DMS114 treated with DMSO at 0.1 percent for 48 hours (cell line): Measurements from ENCODE around the gene RNF135.
"Not testable (repeated sequence)": the region's sequence is repeated elsewhere in the genome, so short reads cannot be mapped to it uniquely, and the experiment has no call there.

Source experiments
- DNase-seq: peaks from one replicate; lab custom pipeline; 2025; ENCODE audit not compliant: unreplicated experiment; lab: John Stamatoyannopoulos, UW

The RNF135 gene

DNA sequence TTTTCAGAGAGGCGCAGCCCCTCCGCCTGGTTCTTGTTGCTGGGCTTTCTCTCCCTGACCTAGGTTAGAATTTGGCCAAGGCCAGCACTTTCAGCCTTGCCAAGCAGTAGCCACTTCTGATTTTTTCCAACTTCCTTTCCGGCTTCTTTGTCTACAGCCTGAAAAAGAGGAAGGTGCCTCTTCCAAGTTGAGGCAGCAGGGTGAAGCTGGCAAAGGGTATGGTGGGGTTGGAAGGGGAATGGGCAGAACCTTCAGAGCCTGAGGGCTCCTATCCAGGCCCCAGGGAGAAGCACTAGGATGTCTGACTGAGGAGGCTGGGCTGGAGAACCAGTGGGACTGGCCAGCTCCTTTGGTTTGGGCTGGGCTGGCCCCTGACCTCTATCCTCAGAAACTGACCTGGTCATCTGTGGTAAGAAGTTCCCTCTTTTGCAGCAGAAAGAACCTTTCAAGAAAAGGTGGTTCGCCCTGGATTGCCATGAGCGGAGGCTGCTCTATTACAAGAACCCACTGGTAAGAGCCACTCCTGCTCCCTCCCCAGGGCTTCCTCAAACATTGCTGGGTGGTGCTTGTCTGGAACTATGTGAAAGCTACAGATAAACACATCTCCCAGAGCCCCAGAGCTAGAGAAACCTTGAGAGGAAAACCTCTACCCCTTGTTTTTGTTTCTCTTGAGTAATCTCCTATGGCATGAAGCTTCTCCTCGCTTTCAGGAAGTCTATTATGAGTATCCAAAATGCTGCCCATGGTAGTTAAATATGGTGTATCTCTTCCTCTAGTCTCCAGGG, 16.6 kb upstream of the RNF135 start:
- no peak for DNase-seq

DNA sequence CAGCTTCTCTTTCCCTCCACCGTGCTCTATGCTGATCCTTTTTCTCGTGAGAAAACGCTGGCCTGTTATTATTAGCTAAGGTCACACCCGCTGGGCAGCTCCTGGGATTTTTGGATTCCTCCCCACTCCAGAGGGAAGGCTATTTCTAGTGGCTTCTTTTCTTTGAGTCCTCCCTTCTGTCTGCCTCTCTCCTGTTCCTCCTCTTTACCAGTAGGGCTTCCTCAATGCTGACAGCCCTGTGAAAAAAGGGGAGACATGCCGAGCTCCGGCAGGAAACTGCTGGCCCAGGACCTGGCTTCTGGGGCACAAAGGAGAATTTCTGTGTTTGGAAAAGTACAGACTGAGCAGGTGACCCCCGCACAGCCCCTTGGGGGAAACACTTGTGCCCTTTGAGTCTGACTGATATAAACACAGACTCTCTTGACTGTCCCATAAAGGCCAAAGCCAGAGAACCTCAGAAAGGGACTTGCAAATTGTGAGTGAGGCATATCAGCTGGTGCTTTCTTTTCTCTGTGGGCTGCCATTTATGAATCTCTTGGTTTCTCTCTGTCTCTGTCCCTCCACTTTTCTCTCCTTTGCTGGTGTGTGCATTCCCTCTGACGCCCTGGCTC, 14.0 kb upstream of the RNF135 start:
- DNase-seq, result no peak

DNA sequence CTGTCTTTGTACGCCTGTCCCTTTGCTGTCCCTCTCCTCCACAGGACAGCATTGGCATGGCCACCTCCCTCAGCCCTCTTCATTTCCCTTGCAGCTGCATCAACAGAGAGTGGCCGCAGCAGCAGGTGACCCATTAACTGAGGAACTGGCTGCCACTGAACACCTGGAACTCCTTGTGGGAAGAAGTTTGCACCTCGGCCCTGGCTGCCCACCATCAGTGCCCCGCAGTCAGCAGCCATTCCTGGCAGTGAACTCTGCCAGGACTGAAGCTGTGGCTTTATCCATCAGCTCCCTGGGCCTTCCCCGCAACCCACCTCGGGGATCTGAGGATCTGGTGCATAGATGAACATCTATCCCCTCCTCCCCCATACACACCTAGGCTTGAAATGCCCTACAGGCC, 13.1 kb upstream of the RNF135 start:
- no peak for DNase-seq

DNA sequence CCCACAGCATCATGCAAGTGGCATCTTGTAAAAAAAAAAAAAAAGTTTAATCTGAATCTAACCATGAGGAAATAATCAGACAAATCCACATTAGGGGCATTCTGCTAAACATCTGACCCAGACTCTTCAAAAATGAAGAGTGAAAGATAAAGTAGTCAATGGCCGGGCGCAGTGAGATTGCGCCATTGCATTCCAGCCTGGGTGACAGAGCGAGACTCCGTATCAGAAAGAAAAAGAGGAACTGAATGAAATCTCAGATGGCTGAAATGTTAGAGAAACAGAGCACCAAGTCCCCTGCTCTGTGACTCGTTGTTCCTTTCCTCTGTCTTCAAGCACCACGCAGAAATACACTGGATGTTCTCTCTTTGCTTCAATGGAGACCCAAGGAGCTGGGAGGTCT, 12.7 kb upstream of the RNF135 start:
- no peak for DNase-seq

DNA sequence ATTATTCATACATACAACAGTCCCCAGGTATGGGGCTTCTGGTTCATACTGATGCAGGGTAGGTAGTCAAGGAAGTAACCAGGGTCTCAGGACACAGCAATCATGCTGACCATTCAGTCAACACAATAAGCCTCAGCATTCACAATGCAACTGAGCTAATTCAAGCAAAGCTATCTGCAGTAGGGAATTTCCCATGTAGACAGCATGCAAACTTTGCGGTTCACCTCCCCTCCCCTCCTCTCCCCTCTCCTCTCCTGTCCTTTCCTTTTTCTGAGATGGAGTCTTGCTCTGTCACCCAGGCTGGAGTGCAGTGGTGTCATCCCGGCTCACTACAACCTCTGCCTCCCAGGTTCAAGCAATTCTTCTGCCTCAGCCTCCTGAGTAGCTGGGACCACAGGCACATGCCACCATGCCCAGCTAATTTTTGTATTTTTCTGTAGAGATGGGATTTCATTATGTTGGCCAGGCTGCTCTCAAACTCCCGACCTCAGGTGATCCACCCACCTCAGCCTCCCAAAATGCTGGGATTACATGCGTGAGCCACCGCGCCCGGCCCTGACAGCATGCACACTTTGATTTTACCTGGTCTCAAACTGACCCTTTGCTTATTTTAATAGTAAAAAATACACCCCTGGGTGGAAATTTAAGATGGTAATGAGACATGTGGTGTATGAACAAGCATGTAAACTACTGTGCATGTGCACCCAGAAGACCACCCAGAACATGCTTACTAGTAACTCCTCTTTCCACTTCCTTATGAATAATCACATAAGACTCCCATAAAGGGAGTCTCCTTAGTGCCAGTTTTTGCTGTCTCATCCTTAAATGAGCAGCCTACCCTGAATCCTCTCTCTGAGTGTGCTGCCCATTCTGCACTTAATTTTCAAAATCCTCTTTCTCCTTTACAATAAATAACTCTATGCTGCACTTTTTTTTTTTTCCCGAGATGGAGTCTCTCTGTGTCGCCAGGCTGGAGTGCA, 9.3 kb upstream of the RNF135 start:
- DNase-seq, result no peak

DNA sequence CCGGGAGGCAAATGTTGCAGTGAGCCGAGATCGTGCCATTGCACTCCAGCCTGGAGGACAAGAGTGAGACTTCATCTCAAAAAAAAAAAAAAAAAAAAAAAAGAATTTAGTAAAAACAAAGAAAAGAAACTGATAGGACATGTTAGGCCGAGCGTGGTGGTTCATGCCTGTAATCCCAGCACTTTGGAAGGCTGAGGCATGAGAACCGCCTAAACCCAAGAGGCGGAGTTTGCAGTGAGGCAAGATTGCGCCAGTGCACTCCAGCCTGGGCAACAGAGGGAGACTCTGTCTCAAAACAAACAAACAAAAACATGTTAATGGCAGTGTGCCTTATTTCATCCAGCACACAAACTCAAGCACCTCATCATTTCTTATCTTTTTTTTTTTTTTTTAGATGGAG, 6.5 kb upstream of the RNF135 start:
- DNase-seq, result not testable (repeated sequence)

DNA sequence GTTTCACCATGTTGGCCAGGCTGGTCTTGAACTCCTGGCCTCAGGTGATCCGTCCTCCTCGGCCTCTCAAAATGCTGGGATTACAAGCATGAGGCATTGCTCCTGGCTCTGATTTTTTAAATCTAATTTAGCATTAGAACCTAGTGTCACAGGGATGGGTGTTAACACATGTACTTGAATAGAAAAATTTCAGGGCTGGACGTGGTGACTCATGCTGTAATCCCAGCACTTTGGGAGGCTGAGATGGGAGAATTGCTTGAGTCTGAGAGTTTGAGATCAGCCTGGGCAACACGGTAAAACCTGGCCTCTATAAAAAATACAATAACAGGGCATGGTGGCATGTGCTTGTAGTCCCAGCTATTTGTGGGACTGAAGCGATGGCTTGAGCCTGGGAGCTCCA, 6.0 kb upstream of the RNF135 start:
- no peak for DNase-seq

DNA sequence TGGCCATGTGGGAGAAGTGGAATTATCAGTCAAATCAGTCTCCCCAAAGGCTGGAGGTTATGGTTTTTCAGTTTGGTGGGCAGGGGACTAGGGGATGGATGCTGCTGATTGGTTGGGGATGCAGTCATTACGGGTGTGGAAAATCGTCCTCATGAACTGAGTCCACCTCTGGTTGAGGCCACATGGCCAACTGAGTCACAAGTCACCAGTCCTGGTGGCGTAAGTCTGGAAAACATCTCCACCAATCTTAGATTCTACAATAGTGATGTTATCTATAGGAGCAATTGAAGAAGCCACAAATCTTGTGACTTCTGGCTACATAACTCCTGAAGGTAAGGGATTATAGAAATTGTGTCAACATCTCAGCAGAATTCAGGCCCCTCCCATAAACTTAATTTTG, 5.2 kb upstream of the RNF135 start:
- no peak for DNase-seq

DNA sequence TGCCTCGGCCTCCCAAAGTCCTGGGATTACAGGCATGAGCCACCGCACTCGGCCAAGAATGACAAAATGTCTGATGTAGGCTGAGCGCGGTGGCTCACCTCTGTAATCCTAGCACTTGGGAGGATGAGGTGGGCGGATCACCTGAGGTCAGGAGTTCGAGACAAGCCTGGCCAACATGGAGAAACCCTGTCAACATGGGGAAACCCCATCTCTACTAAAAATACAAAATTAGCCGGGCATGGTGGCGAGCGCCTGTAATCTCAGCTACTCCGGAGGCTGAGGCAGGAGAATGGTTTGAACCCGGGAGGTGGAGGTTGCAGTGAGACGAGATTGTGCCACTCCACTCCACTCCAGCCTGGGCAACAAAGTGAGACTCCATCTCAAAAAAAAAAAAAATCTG, 2.9 kb upstream of the RNF135 start:
- not testable (repeated sequence) for DNase-seq

DNA sequence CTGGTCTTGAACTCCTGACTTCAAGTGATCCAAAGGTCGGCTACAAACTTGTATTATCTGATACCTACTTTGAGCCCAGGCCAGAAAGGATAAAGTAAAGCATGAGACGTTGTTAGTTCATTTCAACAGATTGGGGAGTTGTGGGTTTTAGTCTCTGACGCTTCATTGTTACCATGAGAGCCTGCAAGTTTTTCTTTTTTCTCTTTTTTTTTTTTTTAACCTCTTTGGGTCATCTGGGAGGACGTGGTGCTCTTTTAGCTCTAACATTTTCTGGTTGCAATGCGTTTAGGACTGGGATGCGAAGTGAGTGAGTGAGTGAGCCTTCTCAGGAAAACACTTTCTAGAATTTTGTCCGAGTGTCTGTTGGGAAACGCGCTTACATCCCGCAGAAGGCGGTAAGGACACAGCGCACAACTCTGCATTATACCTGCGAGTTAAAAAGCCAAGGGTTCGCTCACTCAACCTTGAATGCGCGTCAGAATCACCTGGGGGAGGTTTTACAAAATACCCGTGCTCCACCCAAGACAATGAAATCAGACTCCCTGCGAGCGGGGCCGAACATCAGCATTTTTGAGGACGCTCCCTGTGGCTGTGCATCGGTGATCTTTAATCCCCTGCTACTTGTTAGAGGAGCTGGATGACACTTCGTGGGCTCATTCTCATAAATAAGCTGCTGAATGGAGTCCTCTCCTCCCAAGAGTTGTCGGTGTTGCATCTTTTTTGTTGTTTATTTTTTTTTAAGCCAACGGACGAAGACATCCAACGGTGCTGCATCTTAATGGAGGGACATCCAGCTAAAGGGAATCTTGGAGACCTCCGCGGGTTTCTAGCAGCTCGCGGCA, 629 bp upstream of the RNF135 start:
- DNase-seq, result no peak

DNA sequence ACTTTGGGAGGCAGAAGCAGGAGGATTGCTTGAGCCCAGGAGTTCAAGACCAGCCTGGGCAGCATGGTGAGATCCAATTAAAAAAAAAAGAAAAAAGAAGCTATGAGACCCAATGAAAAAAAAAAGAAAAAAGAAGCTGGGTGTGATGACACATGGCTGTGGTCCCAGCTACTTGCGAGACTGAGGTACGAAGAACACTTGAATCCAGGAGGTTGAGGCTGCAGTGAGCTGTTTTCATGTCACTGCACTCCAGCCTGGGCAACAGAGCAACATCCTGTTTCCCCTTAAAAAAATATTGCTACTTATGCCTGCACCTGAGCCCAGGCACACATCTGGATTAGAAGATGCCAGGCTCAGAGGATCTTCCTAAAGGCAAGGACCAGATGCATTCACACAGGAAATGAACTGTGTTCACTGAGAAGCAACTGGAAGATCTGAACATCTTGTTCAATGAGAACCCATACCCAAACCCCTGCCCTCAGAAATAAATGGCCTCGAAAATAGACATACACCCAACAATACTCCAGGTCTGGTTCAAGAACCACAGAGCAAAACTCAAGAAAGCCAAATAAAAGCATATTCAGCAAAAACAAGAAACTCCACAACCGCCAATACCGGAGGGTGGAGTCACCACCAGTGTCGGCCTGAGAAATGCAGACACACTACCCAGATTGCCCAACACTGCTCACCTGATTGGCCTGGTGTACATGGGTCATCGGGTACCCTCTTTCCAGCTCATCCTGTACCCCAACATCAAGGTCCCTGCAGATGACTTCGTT, 4.4 kb downstream of the RNF135 start:
- no peak for DNase-seq

DNA sequence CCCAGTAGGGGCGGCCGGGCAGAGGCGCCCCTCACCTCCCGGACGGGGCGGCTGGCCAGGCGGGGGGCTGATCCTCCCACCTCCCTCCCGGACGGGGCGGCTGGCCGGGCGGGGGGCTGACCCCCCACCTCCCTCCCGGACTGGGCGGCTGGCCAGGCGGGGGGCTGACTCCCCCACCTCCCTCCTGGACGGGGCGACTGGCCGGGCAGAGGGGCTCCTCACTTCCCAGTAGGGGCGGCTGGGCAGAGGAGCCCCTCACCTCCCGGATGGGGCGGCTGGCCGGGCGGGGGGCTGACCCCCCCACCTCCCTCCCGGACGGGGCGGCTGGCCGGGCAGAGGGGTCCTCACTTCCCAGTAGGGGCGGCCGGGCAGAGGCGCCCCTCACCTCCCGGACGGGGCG, 9.1 kb downstream of the RNF135 start:
- not testable (repeated sequence) for DNase-seq

DNA sequence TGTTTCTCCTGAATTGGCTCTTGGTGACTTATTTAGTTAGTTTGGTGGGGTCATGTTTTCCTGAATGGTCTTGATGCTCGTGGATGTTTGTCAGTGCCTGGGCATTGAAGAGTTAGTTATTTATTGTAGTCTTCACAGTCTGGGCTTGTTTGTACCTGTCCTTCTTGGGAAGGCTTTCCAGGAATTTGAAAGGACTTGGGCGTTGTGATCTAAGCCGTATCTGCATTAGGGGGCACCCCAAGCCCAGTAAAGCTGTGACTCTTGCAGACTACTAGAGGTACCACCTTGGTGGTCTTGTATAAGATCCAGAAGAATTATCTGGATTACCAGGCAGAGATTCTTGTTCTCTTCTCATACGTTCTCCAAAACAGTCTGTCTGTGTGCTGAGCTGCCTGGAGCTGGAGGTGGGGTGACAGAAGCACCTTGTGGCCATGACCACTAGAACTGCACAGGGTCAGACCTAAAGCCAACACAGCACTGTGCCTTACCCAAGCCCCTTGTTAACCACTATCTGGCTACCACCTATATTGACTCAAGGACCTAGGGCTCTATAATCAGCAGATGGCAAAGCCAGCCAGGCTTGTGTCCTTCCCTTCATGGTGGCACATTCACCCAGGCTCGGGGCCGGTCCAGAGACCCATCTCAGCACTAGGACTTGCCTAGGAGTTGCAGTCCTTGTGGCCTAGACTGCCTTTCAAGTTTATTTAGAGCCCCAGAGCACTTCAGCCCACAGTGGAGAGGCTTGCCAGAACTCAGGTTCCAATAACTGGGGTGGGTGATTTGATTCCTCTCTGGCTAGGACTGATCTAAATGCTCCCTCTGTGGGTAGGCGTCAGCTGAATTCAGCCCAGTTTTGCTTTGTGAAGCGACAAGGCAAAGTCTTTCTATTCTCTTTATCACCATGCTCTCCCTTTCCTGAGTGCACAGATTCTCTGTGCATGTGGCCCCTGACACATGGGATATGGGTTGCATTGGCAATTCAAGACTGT, 11.0 kb downstream of the RNF135 start:
- DNase-seq, result no peak

DNA sequence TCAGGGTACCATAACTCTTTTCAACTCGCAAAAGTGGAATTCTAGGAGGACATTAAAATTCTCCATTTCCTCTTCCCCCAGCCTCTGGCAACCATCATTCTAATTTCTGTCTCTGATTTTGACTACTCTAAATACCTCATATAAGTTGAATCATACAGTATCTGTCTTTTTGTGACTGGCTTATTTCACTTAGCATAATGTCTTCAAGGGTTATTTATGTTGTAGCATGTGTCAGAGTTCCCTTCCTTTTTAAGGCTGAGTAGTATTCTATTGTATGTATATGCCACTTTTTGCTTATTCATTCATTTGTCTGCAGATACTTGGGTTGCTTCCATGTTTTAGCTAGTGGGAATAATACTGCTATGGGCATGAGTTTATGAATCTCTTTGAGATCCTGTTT, 12.0 kb downstream of the RNF135 start:
- no peak for DNase-seq

DNA sequence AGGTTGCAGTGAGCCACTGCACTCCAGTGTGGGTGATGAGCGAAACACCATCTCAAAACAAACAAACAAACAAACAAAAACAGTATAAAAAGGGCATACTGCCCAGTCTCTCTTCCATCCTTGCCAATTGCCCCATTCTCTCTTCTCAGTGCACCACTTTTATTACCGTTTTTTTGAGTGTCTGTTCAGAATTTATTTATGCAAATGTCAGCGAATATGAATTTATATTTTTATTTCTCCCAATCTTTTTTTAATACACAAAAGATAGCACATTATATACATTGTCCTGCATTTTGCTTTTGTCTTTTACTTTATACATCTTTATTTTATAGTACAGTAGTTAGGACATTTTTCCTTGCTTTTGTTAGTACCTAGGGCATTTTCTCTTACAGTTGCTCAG, 19.6 kb downstream of the RNF135 start:
- no peak for DNase-seq

DNA sequence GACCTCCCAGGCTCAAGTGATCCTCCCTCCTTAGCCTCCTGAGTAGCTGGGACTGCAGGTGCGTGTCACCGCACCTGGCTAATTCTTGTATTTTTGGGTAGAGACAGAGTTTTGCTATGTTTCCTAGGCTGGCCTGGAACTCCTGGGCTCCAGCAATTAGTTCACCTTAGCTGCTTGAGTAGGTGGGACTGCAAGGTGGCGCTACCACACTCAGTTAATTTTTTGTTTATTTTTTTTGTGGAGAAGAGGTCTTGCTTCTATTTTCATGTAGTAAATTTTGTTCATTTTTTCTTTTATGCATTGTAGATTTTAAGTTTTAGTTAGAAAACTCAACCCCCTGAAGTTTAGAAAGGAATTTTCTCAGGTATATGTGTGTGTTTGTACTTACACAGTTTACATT, 21.7 kb downstream of the RNF135 start:
- DNase-seq, result no peak

DNA sequence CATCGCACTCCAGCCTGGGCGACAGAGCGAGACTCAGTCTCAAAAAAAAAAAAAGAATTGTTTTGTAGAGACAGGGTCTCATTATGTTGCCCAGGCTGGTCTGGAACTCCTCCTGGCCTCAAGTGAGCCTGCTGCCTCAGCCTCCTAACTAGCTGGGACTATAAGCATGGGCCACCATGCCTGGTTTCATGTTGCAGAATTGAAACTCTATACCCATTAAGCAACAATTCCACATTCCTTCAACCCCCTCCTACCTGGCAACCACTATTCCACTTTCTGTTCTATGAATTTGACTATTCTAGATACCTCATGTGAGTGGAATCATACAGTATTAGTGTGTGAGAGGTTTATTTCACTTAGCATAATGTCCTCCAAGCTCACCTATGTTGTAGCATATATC, 24.5 kb downstream of the RNF135 start:
- no peak for DNase-seq

DNA sequence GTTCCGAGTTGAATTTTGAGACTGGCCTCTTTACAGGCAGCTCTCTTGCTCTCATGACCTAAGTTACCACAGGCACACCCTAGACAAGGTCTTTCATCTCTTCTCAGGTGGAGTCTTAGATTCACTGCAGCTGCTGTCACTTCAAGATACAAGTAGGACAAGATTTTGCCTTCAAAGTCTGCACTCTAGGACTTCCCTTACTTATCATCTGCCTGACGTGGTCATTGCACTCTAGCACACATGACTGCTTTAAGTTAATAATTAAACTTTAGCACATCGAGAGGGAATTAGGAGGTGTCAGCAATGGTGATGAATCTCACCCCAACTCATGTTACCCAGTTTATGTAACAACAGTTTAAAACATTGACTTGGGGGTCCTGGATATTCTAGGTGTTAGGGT, 25.6 kb downstream of the RNF135 start:
- no peak for DNase-seq

DNA sequence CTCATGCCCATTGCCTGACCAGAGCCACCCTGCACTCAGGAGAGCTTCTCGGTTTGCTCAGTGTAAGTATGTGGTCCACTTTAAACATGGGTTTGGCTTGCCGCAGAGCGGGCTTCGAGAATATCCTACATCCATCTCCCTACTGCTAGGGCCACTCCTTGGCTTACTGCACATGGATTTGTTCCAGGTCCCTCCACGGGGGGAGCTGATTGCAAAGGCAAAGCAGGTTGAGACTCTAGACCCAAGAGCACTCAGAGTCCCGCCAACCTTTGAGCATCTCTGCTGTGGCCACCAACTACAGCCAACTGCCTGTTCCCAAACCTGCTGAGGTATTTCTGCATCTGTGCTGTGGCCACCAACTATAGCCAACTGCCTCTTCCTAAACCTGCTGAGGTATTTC, 26.4 kb downstream of the RNF135 start:
- no peak for DNase-seq
